Thyroid gland (tissue), 4 donors: ENCODE results near the gene OSGIN1. TPM values are rescaled to one million over a fixed set of nuclear protein-coding genes. Genes with fewer than 3 reads are reported as not detected.

Source experiments
- DNase-seq, 2 donors: peaks; one replicate each; pipeline ENCODE4 v3.0.0-alpha.2; 2019
- H3K27ac ChIP-seq, 3 donors: fragments of 200-600 bp; sonication (generic); 1 replicate in 2 of 3; 2 replicates in 1 of 3; pipeline ENCODE4 v1.5.1; 2016 to 2019; ENCODE audit warnings: mild to moderate bottlenecking in 1 of 3, moderate library complexity in 1 of 3
- H3K27me3 ChIP-seq: fragments of 200-600 bp; sonication (generic); one replicate; pipeline ENCODE4 v1.5.1; 2019
- H3K36me3 ChIP-seq, 2 donors: fragments of 200-600 bp; sonication (generic); one replicate each; pipeline ENCODE4 v1.5.1; 2016 to 2019
- H3K4me1 ChIP-seq, 2 donors: fragments of 200-600 bp; sonication (generic); one replicate each; pipeline ENCODE4 v1.5.1; 2017 to 2019
- H3K4me3 ChIP-seq, 3 donors: fragments of 200-600 bp; sonication (generic); replicated peaks in 1 of 3; 1 replicate in 2 of 3; 2 replicates in 1 of 3; pipeline ENCODE4 v1.5.1; 2016; ENCODE audit warnings: mild to moderate bottlenecking in 1 of 3
- H3K9me3 ChIP-seq: fragments of 200-600 bp; sonication (generic); one replicate; pipeline ENCODE4 v1.5.1; 2017
- POLR2A ChIP-seq, 2 donors: fragments of 450-650 bp; IDR thresholded peaks; one replicate each; pipeline ENCODE4 v1.6.1; 2017; ENCODE audit warnings: antibody characterized with exemption in 2 of 2, mild to moderate bottlenecking in 2 of 2, moderate library complexity in 1 of 2
- WGBS, 2 donors: methylation state at CpG; one replicate each; pipeline ENCODE4 v1.1.5; 2017; 5-methylcytosine and 5-hydroxymethylcytosine counted together
- intact Hi-C: fragments of 100-400 bp; cut with DNase I; formaldehyde crosslinking; loops from one replicate; pipeline ENCODE4 v1.15.1; 2023
- total RNA-seq, 4 donors: library from RNA; depleted of rRNA; stranded (reverse); fragments of >200 nt; gene quantifications; one replicate each; pipeline ENCODE4 v1.2.3, GENCODE V29; 2016
- TF ChIP-seq, protein P1 (sequence below), 6 experiments: fragments of 200-600 bp in 3 of 6; fragments of 450-650 bp in 3 of 6; sonication (generic) in 3 of 6; IDR thresholded peaks; one replicate each; pipeline ENCODE4 v1.5.1; 2016 to 2019; ENCODE audit warnings: antibody characterized with exemption in 6 of 6, mild to moderate bottlenecking in 2 of 6, inconsistent platforms in 1 of 6, moderate library complexity in 1 of 6

The OSGIN1 gene
- total RNA-seq, 4 donors from 2014 or later, result 14.5 to 53.5 (median 31.9) TPM

DNA sequence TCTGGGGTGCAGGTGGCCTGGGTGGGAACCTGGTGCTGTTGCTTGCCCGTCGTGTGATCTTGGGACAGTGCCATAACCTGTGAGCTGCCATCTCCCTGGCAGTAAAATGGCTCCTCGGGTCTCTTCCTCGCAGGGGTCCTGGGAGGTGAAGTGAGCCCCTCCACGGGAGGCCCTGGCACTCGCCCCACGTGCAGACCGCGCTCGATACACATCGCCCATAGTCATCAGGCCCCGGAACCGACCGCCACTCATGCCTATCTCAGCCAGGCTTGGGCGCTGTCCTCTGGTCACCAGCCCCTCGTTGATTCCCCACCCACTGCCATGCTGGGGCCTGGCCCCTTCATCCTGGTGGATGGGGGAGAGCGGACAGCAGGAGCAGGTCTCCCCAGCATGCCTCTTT is 21.5 kb upstream of the OSGIN1 start:
- 91 to 95% methylated on average over 11 to 17 of the region's 17 CpGs for WGBS, 2 donors
- Histone ChIP-seq H3K4me1 (no peaks in the 10 kb centered on the region), H3K27me3 (no peaks in the 10 kb centered on the region), H3K9me3 (no peaks in the 10 kb centered on the region), H3K27ac (no peak overlapping the region), H3K36me3 (no peaks in the 10 kb centered on the region), H3K4me3 (no peak overlapping the region)
- intact Hi-C loops, result no loop called here
- no peak for TF ChIP-seq POLR2A (IDR thresholded peaks at IDR 0.05)
- TF ChIP-seq, protein P1, sequence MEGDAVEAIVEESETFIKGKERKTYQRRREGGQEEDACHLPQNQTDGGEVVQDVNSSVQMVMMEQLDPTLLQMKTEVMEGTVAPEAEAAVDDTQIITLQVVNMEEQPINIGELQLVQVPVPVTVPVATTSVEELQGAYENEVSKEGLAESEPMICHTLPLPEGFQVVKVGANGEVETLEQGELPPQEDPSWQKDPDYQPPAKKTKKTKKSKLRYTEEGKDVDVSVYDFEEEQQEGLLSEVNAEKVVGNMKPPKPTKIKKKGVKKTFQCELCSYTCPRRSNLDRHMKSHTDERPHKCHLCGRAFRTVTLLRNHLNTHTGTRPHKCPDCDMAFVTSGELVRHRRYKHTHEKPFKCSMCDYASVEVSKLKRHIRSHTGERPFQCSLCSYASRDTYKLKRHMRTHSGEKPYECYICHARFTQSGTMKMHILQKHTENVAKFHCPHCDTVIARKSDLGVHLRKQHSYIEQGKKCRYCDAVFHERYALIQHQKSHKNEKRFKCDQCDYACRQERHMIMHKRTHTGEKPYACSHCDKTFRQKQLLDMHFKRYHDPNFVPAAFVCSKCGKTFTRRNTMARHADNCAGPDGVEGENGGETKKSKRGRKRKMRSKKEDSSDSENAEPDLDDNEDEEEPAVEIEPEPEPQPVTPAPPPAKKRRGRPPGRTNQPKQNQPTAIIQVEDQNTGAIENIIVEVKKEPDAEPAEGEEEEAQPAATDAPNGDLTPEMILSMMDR (IDR thresholded peaks at IDR 0.05), result no peak
- no peak for DNase-seq

DNA sequence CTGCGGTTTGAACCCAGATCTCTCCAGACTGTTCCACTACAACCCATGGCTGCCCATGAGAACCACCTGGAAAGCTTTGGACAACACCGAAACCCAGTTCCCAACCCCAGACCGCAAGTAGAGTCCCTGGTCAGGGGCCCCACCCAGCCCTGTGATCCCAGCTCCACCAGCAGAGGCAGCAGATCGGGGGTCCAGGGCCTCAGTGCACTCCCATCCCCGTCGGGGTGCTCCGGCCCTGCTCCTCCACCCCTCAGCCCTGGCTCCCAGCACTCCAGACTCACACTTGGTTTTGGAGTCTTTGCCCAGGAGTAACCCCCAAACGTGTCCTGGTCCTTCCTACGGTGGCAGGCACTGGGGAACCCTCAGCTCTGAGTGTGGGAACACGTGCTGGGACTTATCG is 20.7 kb upstream of the OSGIN1 start:
- 90 to 97% methylated on average over 9 to 11 of the region's 11 CpGs for WGBS, 2 donors
- DNase-seq, result no peak
- Histone ChIP-seq H3K9me3 (no peaks in the 10 kb centered on the region), H3K4me3 (no peak overlapping the region), H3K36me3 (no peaks in the 10 kb centered on the region), H3K27ac (no peak overlapping the region), H3K27me3 (no peaks in the 10 kb centered on the region), H3K4me1 (no peaks in the 10 kb centered on the region)
- TF ChIP-seq POLR2A (IDR thresholded peaks at IDR 0.05), result no peak
- TF ChIP-seq, protein P1 (IDR thresholded peaks at IDR 0.05), result no peak
- intact Hi-C loops, result no loop called here

DNA sequence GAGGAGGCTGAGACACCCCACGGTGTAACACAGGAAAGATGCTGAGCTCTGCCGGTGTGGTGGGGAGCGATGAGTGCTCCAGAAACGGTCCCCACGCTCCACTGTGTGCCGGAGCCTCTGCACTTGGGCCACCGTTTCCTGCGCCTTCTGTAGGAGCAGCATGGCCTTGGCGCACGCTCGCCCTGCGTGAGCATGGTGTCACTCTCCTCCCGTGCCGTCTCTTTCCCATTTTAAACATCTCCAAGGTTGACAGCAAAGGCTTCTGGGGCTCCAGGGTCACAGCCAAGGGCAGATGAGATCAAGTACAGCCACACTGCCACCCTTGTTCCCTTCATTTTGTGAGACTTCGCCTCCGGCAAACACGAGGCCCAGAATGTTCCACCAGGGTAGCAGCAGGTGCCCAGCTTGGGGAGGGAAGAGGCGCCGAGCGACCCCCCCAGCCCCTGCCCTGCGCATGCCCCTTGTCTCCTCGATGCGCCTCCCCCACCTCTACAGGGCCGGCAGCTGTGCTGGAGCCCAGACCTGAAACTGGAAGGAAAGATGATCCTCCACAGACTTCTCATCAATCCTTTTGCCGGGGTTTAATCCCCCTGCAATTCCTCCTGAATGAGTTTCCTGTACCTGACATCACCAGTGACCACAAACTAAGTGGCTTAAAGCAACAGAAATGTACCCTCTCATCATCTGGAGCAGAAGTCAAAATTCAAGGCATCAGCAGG is 19.9 kb upstream of the OSGIN1 start:
- Histone ChIP-seq H3K27ac (no peak overlapping the region), H3K36me3 (no peaks in the 10 kb centered on the region), H3K4me3 (no peak overlapping the region), H3K27me3 (no peaks in the 10 kb centered on the region), H3K4me1 (no peaks in the 10 kb centered on the region), H3K9me3 (no peaks in the 10 kb centered on the region)
- TF ChIP-seq, protein P1 (IDR thresholded peaks at IDR 0.05), result no peak
- no peak for TF ChIP-seq POLR2A (IDR thresholded peaks at IDR 0.05)
- DNase-seq, result no peak
- WGBS, 2 donors, result 88 to 90% methylated on average over 25 of the region's 25 CpGs
- intact Hi-C loops, result no loop called here

DNA sequence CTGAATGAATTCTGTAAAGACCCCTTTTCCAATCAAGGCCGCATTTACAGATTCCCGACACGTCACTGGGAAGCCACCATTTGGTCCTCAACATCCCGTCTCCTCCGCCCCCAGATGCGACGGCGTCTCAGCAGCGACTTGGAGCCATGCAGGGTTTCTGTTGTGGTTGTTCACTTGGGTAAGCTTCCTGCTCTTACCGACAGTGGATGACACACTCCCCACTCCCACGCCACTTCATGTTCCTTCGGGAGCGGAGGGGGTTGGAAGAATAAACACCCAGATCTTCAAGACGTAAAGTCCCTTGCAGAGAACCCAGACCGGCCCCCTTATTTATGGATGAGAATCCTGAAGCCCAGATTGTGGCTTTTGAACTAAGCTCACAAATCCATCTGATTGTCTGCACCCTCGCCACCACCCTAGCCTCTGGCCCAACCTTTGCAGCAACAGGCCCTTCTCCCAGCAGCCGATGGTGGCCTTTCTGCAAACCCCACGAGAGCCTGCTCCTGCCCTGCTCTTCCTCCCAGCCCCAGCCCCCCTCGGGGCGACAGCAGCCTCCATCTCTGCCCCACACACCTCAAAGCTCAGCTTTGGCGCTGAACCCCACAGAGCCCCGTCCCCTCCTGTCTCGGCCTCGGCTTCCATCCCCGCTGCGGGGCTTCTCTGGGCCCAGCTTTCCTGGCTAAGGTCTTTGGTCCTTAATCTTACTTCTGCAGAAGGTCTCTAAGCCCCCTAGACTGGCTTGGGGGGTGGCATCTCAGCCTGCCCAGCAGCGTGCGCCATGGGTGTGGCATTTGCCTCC is 19.0 kb upstream of the OSGIN1 start:
- Histone ChIP-seq H3K36me3 (no peaks in the 10 kb centered on the region), H3K9me3 (no peaks in the 10 kb centered on the region), H3K27ac (no peak overlapping the region), H3K4me3 (no peak overlapping the region), H3K4me1 (no peaks in the 10 kb centered on the region), H3K27me3 (no peaks in the 10 kb centered on the region)
- intact Hi-C loops, result no loop called here
- TF ChIP-seq, protein P1 (IDR thresholded peaks at IDR 0.05), result no peak
- TF ChIP-seq POLR2A (IDR thresholded peaks at IDR 0.05), result no peak
- DNase-seq, result no peak
- 84 to 86% methylated on average over 27 of the region's 28 CpGs for WGBS, 2 donors

DNA sequence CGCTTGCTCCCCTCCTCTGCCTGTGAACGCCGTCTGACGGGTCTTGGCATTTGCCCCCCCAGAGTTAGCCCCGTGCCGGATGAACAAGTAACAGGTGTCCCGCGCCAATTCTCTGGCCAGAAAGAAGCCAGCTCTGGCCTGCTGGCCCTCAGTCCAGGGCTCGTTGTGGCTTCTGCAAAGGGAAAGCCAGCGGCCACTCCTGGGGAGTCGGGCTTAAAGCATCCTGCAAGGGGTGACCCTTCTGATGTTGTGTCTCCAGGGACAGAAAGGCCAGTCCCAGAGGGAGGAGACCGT is 18.4 kb upstream of the OSGIN1 start:
- Histone ChIP-seq H3K4me1 (no peaks in the 10 kb centered on the region), H3K4me3 (no peak overlapping the region), H3K9me3 (no peaks in the 10 kb centered on the region), H3K27ac (no peak overlapping the region), H3K27me3 (no peaks in the 10 kb centered on the region), H3K36me3 (no peaks in the 10 kb centered on the region)
- TF ChIP-seq POLR2A (IDR thresholded peaks at IDR 0.05), result no peak
- TF ChIP-seq, protein P1 (IDR thresholded peaks at IDR 0.05), result no peak
- intact Hi-C loops, result no loop called here
- WGBS, 2 donors, result 65 to 77% methylated on average over 8 to 12 of the region's 12 CpGs
- no peak for DNase-seq
